Neural crest cell (in vitro differentiated cells): ENCODE data around the gene PTPN5. TPM values are rescaled to one million over a fixed set of nuclear protein-coding genes. Genes with fewer than 3 reads are reported as not detected.

ENCODE experiments used
- DNase-seq: peaks from one replicate; pipeline ENCODE4 v3.0.0; 2021; ENCODE audit warnings: low read depth, mixed read lengths, low spot score
- H3K27ac Mint-ChIP-seq: one replicate; pipeline ENCODE4 v1.8.0; 2021; ENCODE audit warnings: mild to moderate bottlenecking, mixed read lengths; ENCODE audit not compliant: unreplicated experiment
- H3K27me3 Mint-ChIP-seq: 2 replicates; pipeline ENCODE4 v1.8.0; 2021; ENCODE audit warnings: low read depth, mild to moderate bottlenecking, mixed read lengths
- H3K36me3 Mint-ChIP-seq: 2 replicates; pipeline ENCODE4 v1.8.0; 2021; ENCODE audit warnings: low read depth, mild to moderate bottlenecking, mixed read lengths
- H3K4me1 Mint-ChIP-seq: 2 replicates; pipeline ENCODE4 v1.8.0; 2021; ENCODE audit warnings: mixed read lengths
- H3K4me3 Mint-ChIP-seq: one replicate; pipeline ENCODE4 v1.8.0; 2021; ENCODE audit warnings: mild to moderate bottlenecking, mixed read lengths
- H3K9me3 Mint-ChIP-seq: 2 replicates; pipeline ENCODE4 v1.8.0; 2021; ENCODE audit warnings: mixed read lengths
- total RNA-seq: library from RNA; stranded (reverse); gene quantifications from 2 replicates; pipeline ENCODE4 v1.2.1, GENCODE V29; 2021
- TF ChIP-seq, protein P1 (sequence below): fragments of 200-600 bp; sonication (generic); conservative IDR thresholded peaks from 2 replicates; pipeline ENCODE4 v1.5.0; 2021; ENCODE audit warnings: antibody characterized with exemption, mild to moderate bottlenecking

Gene PTPN5
- total RNA-seq, 1 donor from 2014 or later, result 6.1 TPM

DNA sequence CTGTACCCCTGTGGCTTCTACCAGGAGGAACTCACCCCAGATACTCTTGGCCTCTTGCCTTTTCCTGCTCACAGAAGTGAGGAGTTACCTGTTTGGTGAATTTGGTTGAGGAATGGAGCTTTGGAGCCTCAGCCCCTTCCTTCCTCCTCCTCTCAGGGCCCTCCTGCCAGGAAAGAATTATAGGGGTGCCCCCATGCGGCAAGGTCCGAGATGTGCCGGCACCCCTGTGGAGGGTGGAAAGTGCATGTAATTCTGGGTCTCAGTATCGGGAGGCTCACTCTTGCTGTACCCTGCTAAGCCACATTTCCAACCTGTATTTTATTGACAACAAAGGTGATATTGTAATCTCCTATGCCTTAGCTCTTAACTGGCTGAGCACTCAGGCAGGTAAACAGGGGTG is 51.9 kb downstream of the PTPN5 start:
- Mint-ChIP-seq H3K27me3 (no peaks in the 10 kb centered on the region), H3K9me3 (no peaks in the 10 kb centered on the region)

DNA sequence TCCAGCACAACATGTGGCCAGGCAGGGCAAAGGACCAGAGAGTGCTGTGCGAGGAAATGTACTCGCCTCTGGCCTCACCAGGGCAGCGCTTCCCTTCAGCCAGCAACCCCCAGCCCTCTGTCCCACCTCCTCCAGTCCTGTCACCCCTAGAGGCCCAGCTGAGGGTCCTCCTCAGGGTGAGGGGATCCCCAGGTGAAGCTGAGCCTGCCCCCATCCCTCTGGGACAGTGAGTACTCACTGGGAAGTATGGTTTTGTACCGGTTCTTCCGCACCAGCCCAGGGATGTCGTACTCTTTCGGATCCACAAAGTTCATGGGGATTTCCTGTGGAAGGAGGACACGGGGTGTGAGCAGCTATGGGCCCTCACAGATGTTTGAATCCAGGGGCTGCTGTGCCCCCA is 54.0 kb downstream of the PTPN5 start:
- Mint-ChIP-seq H3K27ac (no peak overlapping the region), H3K36me3 (no peaks in the 10 kb centered on the region), H3K9me3 (no peaks in the 10 kb centered on the region)

More for the DNA sequence above, 51.9 kb downstream of the PTPN5 start:
- Mint-ChIP-seq H3K4me1 (no peaks in the 10 kb centered on the region), H3K36me3 (no peaks in the 10 kb centered on the region), H3K4me3 (no peak overlapping the region), H3K27ac (no peak overlapping the region)
- TF ChIP-seq, protein P1, sequence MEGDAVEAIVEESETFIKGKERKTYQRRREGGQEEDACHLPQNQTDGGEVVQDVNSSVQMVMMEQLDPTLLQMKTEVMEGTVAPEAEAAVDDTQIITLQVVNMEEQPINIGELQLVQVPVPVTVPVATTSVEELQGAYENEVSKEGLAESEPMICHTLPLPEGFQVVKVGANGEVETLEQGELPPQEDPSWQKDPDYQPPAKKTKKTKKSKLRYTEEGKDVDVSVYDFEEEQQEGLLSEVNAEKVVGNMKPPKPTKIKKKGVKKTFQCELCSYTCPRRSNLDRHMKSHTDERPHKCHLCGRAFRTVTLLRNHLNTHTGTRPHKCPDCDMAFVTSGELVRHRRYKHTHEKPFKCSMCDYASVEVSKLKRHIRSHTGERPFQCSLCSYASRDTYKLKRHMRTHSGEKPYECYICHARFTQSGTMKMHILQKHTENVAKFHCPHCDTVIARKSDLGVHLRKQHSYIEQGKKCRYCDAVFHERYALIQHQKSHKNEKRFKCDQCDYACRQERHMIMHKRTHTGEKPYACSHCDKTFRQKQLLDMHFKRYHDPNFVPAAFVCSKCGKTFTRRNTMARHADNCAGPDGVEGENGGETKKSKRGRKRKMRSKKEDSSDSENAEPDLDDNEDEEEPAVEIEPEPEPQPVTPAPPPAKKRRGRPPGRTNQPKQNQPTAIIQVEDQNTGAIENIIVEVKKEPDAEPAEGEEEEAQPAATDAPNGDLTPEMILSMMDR, result no peak
- DNase-seq, result no peak

DNA sequence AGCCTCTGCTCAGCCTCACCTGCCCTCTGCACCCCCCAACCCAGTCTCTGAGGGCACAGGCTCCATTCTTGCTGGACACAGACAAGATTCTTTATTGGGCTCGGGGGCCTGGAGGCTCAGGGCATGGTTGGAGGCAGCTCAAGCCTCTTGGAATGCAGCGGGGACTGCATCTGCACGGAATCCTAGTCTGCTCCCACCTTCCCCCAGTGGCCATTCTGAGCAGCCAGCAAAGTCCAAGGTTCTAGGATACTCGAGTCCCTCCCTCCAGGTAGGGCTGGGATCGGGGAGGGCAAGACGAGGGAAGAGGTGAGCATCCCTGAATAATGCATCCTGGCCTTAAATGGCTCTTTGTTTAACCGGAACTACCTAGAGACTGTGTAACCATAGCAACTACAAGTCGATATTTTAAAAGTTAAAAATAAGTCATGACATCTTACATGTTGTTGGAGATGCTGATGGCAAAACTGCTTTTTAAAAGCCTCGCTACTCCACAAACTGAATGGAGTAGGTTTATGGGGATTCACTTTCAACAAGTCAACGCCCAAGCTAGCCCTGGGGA is 54.9 kb downstream of the PTPN5 start:
- H3K9me3 Mint-ChIP-seq, result no peaks in the 10 kb centered on the region
- H3K27me3 Mint-ChIP-seq, result no peaks in the 10 kb centered on the region
- no peak overlapping the region for H3K4me3 Mint-ChIP-seq
- no peak for DNase-seq
- TF ChIP-seq, protein P1, result no peak
- no peaks in the 10 kb centered on the region for H3K36me3 Mint-ChIP-seq
- H3K27ac Mint-ChIP-seq, result no peak overlapping the region
- no peaks in the 10 kb centered on the region for H3K4me1 Mint-ChIP-seq

More for the DNA sequence above, 54.0 kb downstream of the PTPN5 start:
- no peaks in the 10 kb centered on the region for H3K4me1 Mint-ChIP-seq
- TF ChIP-seq, protein P1, result no peak
- no peak overlapping the region for H3K4me3 Mint-ChIP-seq
- no peak for DNase-seq
- no peaks in the 10 kb centered on the region for H3K27me3 Mint-ChIP-seq

DNA sequence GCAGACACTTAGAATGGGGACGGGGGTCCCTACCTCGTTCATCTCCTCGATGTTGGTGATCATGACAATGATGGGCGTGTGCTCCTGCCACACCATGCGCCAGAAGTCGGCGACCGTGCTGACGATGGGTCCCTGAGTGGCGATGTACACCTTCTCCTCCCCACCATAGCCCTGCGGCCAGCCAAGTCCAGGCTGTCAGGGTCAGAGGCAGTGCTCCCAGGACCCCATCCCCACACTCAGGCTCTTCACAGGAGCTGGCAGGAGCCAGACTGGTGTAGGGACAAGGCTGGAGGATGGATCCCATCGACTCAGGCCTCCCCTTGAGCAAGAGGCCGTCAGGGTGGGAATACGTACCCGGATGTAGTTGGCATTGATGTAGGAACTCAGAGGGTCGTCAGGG is 58.4 kb downstream of the PTPN5 start:
- H3K27ac Mint-ChIP-seq, result no peak overlapping the region
- H3K36me3 Mint-ChIP-seq, result no peaks in the 10 kb centered on the region
- H3K27me3 Mint-ChIP-seq, result no peaks in the 10 kb centered on the region
- no peaks in the 10 kb centered on the region for H3K4me1 Mint-ChIP-seq
- no peak overlapping the region for H3K4me3 Mint-ChIP-seq
- TF ChIP-seq, protein P1, result no peak
- H3K9me3 Mint-ChIP-seq, result no peaks in the 10 kb centered on the region
- no peak for DNase-seq

DNA sequence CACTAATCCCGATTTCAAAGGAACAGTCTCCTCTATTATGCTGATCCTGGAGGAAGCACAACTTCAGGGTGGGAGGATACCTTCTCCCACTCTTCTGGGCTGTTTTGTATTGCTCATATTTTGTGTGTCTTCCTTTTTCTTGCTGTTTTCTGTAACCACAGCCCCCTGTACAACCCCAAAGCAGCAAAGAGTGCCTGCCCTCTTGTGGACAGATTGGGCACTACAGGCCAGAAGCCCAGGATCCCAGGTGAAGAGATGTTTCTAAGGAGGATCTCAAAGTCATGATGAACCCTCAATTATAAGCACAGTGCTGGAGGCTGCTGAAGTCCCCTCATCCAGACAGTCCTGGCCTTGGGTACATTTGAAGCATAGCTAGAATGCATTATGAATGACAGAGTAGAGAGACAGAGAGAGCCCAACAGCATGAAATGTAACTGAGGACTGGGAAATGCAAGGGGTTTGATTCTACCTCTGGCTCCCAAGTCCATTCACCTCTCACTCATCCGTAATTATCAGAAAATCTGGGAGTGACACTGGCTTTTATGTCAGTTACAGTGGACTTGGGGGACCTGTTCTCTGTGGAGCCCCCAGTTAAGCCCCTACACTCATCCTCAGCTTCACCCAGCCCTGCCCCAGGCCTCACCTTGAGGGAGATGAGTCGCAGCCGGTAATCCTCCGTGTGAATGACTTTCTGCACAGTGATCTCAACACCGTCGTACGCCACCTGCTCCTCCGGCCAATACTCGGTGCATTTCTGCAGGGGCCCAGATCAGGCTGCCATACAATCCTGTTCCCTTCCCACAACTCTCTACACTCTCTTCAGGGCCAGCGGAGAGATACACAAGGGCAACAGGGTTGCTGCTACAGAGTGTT is 59.4 kb downstream of the PTPN5 start:
- no peak overlapping the region for H3K4me3 Mint-ChIP-seq
- no peaks in the 10 kb centered on the region for H3K36me3 Mint-ChIP-seq
- no peak overlapping the region for H3K27ac Mint-ChIP-seq
- no peaks in the 10 kb centered on the region for H3K27me3 Mint-ChIP-seq
- H3K4me1 Mint-ChIP-seq, result peaks cover 6% of the 10 kb centered on the region
- H3K9me3 Mint-ChIP-seq, result no peaks in the 10 kb centered on the region
- TF ChIP-seq, protein P1, result peak; percentile 92
- peak; percentile 79 for DNase-seq
